ENCODE results near the gene MTFMT.

DNA sequence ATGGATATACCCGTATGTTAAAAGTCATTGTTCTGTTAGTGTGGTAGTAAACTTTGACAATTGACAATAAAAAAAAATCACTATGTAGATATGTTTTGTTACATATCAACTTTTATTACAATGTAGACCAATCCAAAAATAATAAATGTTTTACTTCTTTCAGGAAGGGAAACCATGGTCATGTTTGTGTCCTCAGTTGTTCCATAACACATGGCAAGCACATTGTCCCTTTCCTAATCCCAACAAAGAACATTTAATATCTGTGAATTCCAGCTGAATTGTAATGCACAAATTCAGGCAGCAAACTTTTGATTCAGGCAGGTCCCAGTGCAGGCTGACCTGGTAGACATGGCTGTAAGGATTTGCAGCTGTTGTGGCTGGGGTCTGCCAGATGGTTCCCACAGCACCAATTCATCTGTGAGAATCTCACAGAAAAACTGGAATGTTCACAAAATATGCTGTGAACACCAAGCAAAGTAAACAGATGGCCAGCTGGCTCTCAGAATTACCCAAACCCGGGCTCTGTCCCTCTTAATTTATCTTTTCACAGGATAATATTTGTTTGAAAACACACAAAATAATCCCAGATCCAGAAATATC, 37.8 kb downstream of the MTFMT start:
- TF ChIP-seq, protein P1, sequence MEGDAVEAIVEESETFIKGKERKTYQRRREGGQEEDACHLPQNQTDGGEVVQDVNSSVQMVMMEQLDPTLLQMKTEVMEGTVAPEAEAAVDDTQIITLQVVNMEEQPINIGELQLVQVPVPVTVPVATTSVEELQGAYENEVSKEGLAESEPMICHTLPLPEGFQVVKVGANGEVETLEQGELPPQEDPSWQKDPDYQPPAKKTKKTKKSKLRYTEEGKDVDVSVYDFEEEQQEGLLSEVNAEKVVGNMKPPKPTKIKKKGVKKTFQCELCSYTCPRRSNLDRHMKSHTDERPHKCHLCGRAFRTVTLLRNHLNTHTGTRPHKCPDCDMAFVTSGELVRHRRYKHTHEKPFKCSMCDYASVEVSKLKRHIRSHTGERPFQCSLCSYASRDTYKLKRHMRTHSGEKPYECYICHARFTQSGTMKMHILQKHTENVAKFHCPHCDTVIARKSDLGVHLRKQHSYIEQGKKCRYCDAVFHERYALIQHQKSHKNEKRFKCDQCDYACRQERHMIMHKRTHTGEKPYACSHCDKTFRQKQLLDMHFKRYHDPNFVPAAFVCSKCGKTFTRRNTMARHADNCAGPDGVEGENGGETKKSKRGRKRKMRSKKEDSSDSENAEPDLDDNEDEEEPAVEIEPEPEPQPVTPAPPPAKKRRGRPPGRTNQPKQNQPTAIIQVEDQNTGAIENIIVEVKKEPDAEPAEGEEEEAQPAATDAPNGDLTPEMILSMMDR (IDR thresholded peaks at IDR 0.05), result no peak
- TF ChIP-seq POLR2AphosphoS5 (IDR thresholded peaks at IDR 0.05), result no peak
